HG03280 (cell line): ENCODE data around the gene HORMAD1.
"Not testable (repeated sequence)": the region's sequence is repeated elsewhere in the genome, so short reads cannot be mapped to it uniquely, and the experiment has no call there.

Source experiments
- ATAC-seq: cut with Tn5 transposase; IDR thresholded peaks from one replicate; pipeline ENCODE4 v1.9.1; 2021; ENCODE audit warnings: mild to moderate bottlenecking, moderate library complexity; ENCODE audit not compliant: unreplicated experiment

HORMAD1 gene

GRCh38 chr1:150720703-150721102 is at the start of gene HORMAD1:
Gene HORMAD1 (minus strand): TSS chr1:150720895. CDS start chr1:150719505, 1,390 bp downstream.
- ATAC-seq = no peak

- ATAC-seq = not testable (repeated sequence)
These were observed 47.0 kb upstream of the HORMAD1 start for GRCh38 chr1:150767704-150768103.

GRCh38 chr1:150765977-150766301 is 45.2 kb upstream of the HORMAD1 start:
- ATAC-seq = peak; percentile 14

GRCh38 chr1:150765296-150765976 is 44.7 kb upstream of the HORMAD1 start, which contains the start of gene CTSS:
Gene CTSS (minus strand): TSS chr1:150765778. CDS start chr1:150764763, 1,015 bp downstream.
- peak; percentile 83 for ATAC-seq

GRCh38 chr1:150764617-150765101 is 44.0 kb upstream of the HORMAD1 start:
- ATAC-seq = no peak

- no peak for ATAC-seq
These were observed 42.3 kb upstream of the HORMAD1 start for GRCh38 chr1:150763018-150763417.

GRCh38 chr1:150762552-150762951 is 41.9 kb upstream of the HORMAD1 start:
- no peak for ATAC-seq

GRCh38 chr1:150761801-150762200 is 41.1 kb upstream of the HORMAD1 start:
- ATAC-seq = no peak

- no peak for ATAC-seq
These were observed 39.3 kb upstream of the HORMAD1 start for GRCh38 chr1:150760013-150760412.

GRCh38 chr1:150753416-150753815 is 32.7 kb upstream of the HORMAD1 start:
- ATAC-seq = no peak

- no peak for ATAC-seq
These were observed 30.7 kb upstream of the HORMAD1 start for GRCh38 chr1:150751443-150751842.

- no peak for ATAC-seq
These were observed 29.1 kb upstream of the HORMAD1 start for GRCh38 chr1:150749720-150750311.

GRCh38 chr1:150748878-150749719 is 28.4 kb upstream of the HORMAD1 start:
- no peak for ATAC-seq

GRCh38 chr1:150730130-150730721 is 9.5 kb upstream of the HORMAD1 start:
- ATAC-seq = no peak

- no peak for ATAC-seq
These were observed 3.6 kb upstream of the HORMAD1 start for GRCh38 chr1:150724336-150724735.

GRCh38 chr1:150720098-150720497 is 597 bp downstream of the HORMAD1 start:
- no peak for ATAC-seq

- ATAC-seq = no peak
These were observed 2.3 kb downstream of the HORMAD1 start for GRCh38 chr1:150718225-150718891.

- not testable (repeated sequence) for ATAC-seq
These were observed 11.7 kb downstream of the HORMAD1 start for GRCh38 chr1:150709031-150709430.

- no peak for ATAC-seq
These were observed 12.1 kb downstream of the HORMAD1 start for GRCh38 chr1:150708595-150708994.

GRCh38 chr1:150706091-150706490 is 14.6 kb downstream of the HORMAD1 start:
- no peak for ATAC-seq

GRCh38 chr1:150703427-150703826 is 17.3 kb downstream of the HORMAD1 start:
- no peak for ATAC-seq
